Measurements from ENCODE around the gene DAG1.
A peak's percentile ranks its signal among the peaks of the same experiment; 100 is the strongest.

Gene DAG1

DNA sequence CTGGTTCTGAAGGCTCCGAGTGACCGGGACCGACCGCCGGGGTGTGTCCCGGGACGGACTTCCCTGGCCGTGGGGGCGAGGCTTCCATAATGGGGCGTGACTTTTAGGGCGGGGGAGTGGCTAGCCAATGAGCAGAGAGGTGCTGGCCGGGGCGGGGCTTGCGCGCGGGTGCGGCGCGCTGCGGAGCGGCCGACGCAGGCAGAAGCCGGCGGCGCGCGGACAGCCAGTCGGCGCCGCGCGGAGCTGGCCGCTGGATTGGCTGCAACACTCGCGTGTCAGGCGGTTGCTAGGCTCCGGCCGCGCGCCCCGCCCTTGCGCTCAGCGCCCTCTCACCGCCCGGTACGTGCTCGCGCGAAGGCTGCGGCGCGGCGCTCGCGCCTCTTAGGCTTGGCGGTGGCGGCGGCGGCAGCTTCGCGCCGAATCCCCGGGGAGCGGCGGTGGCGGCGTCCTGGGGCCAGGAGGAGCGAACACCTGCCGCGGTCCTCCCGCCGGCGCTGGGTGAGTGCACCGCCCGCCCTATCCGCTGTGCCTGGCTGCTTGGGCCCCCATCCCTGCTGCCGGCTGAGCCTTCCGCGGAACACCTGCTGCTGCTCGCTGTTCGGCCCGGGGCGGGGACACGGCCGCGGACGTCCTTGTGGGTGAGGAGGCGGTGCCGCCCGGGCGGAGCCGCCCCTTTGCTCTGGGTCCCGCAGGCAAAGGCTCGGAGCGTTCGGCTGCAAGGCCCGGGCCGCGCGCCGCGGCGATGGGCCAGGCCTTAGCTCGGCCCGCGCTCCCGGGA, at the start of gene DAG1:
Gene DAG1, plus strand, starts transcription at position 332 of the 778 bp plus-strand sequence. CDS start 40,268 bp downstream, outside the sequence.
- DNase-seq (ENCODE audit: low spot score), result peak; percentile 99

DNA sequence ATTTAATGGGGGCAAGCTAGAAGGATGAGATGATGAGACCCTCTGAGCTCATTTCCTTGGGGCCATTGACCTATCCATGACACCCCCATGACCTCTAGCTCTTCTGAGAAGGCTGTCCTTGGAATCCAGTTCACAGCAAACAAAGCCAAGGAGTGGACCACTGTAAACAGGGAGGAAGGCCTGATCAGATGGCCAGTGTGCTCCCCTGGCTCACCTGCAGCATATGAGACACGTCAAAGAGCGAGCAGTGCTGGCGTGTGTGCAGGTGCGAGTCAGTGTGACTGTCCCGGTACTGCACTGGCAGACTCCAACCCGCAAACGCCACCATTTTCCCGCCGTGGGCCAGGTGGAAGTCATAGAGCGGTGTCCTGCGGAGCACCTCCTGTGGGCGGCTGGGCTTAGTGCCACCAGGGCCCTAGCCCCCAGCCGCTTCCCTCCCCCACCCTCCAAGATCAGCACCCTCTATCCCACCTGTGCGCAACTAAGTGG, 48.1 kb upstream of the DAG1 start:
- DNase-seq (ENCODE audit: low spot score), result no peak

DNA sequence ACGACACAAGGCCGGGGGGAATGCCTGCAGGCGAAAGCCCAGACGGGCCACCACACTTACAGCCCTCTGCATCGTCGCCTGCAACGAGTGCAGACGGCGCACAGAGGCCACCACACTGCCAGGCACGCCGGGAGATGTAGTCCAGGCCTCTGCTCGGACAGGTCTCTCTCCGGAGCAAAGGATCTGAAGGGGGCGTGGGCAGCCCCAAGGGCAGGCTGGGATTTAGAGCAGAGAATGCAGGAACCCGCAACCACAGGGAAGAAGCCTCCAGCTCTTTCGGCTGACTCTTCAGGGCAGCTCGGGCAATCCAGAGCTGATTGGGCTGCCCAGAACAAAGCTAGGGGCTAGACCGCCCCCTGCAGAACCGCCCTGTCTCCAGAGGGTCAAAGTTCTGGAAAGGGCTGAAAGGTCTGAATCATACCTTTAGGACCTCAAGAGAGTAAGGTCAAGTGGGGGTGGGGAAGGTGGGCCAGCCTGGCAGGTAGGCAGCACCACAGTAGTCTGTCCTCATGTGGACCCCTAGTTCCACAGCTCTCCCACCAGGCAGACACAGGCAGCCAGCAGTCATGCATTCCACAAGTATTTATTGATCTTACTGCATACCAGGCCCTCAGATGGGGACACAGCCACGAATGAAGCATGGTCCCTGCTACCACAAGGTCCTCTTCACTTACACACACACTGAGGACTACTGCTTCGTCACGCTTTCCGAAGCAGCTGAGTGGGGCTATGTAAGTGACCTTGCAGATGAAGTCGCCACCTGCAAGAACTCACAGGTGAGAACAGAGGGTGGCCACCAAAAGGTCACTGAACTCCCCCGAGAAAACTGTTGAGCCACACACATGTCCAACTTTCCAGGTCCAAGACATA, 47.5 kb upstream of the DAG1 start, which contains the start of gene AMT:
Gene AMT, minus strand, starts transcription at position 95 of the 870 bp plus-strand sequence. Its CDS starts 23 bp downstream, at position 72.
- DNase-seq (ENCODE audit: low spot score), result no peak

DNA sequence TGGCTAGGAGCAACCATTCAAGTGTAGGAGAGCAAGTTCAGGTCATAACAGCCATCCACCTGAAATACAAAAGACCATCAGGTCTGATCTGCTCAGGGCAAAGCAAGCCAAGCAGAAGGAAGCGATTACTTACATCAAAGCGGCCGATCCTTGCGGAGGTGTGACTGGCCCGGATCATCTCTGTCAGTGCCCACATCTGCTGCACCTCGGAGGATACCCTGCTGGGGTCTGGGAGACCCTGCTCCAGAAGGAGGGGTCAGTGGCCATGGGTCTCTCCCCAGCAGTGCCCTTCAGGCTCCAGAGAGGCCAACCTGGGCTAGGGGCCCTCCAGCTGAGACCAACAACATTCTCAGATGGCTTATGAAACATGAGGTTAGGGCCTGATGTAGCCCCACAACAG, 45.3 kb upstream of the DAG1 start:
- DNase-seq (ENCODE audit: low spot score), result no peak

DNA sequence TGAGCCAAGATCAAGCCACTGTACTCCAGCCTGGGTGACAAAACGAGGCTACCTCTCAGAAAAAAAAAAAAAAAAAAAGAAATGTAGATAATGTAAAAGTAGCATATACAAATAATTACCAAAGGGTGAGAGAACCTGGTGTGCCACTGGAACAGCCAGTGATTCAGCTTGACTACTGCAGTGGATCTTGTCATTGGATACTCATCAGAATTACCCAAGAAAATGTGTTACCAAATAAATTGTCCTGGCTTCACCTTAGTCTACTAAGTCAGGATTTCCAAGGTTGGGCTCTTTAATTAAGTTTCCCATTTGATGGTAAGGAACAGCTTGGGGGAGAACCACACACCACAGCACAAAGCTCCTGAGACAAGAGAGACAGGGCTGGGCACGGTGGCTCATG, 42.5 kb upstream of the DAG1 start:
- DNase-seq (ENCODE audit: low spot score), result no peak

DNA sequence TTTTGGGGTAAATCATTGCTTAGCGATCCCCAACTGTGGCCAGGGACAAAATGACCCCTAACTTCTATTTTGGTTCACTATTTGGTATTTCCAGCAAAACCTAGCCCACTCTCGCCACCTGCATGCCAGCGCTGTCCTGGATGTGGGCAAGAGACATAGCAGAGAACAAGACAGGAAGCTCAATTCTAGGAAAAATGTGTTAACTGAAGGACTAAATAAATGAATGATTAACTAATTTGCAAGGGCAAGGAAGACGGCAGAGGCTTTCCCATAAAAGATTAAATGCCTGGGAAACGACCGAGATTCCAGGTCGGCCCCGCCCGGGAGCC, 41.4 kb upstream of the DAG1 start:
- no peak for DNase-seq (ENCODE audit: low spot score)

DNA sequence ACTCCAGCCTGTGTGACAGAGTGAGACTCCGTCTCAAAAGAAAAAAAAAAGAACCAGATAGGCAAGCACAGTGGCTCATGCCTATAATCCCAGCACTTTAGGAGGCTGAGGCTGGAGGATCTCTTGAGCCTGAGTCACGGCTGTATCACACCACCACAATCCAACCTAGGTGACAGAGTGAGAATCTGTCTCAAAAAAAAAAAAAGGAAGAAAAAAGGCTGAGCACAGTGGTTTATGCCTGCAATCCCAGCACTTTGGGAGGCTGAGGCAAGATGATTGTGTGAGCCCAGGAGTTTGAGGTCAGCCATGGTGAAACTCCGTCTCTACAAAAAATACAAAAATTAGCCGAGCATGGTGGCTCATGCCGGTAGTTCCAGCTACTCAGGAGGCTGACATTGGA, 35.3 kb upstream of the DAG1 start:
- DNase-seq (ENCODE audit: low spot score), result no peak

DNA sequence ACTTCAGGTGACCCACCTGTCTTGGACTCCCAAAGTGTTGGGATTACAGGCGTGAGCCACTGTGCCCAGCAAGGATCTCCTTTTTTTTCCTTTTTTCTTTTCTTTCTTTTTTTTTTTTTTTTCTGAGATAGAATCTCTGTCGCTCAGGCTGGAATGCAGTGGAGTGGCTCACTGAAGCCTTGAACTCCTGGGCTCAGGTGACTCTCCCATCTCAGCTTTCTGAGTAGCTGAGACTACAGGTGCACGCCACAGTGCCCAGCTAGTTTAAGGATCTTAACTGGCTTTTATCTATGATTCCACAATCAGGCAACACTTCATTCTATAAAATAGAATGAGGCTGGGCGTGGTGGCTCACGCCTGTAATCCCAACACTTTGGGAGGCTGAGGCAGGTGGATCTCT, 24.7 kb upstream of the DAG1 start:
- DNase-seq (ENCODE audit: low spot score), result no peak

DNA sequence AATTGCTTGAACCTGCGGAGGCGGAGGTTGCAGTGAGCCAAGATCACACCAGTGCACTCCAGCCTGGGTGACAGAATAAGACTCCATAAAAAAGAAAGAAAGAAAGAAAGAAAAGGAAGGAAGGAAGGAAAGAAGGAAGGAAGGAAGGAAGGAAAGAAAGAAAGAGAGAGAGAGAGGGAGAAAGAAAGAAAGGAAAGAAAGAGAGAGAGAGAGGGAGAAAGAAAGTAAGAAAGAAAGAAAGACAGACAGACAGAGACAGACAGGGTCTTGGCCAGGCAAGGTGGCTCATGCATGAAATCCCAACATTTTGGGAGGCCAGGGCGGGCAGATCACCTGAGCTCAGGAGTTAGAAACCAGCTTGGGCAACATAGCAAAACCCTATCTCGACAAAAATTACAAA, 16.4 kb upstream of the DAG1 start:
- no peak for DNase-seq (ENCODE audit: low spot score)

DNA sequence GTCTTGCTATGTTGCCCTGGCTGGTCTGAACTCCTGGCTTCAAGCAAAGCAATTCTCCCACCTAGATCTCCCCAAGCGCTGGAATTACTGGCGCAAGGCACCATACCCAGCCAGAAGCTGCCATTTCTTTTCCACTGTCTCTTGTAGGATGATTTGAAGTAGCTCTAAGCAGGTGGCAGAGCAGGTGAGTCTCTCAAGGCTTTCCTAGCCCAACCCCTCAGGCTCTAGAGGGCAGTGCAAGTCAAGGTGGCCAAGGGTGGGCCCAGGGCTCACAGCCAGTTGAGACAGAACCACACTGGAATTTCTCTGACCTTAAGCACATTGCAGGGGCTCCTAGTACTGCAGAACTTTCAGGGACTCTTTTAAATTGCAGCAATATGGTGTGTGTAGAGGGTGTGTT, 15.6 kb upstream of the DAG1 start:
- DNase-seq (ENCODE audit: low spot score), result no peak

DNA sequence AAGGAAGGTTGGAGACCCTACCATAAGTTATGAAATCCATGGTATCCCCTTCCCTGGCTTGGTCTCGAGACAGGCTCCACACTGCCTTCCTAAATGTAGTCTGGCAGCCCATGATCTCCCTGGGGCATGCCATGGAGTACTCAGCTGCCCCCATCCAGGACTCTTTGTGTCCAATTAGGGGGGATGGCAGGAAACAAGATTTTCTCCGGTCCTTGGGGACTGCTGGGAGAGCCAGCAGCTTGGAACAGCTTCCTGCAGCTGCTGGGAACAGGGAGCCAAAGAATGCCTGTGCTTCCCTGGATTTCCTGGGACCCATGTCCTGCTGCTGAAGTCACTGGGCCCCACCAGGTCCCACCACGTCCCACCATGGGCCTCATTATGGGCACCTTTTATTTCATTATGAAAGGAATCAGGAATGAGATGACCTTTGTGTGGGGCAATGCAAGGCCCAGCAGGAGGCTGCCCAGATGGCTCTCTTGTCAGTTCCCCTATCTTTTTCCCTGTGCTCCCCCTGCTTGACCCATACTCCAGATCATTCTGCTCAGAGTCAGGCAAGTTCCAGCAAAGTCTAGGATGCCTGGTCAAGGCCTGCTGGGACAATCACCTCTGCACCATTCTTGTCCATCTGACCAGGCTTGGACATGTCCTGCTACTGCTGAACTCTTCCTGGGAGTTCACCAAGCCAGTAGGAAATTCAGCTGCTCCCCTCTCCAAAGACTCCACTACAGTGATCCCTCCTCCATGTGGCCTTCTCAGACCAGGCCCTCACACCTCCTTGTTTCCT, 15.0 kb upstream of the DAG1 start:
- DNase-seq (ENCODE audit: low spot score), result no peak

DNA sequence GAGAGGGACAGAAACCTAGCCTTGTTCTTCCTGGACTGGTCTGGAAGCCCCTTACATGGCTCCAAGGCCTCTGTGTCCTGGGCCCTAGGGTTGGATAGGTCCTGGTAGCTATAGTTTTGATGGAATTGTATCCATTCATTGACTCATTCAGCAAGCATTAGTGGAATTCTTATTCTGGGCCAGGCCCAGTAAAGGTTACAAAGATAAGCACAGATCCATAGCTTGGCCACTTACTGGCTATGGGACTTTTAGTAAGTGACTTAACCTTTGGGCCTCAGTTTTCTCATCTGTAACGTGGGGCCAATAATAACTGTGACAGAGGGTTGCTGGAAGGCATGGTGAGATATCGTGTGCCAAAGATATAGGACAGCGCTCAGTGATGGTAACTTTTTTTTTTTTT, 13.6 kb upstream of the DAG1 start:
- no peak for DNase-seq (ENCODE audit: low spot score)

DNA sequence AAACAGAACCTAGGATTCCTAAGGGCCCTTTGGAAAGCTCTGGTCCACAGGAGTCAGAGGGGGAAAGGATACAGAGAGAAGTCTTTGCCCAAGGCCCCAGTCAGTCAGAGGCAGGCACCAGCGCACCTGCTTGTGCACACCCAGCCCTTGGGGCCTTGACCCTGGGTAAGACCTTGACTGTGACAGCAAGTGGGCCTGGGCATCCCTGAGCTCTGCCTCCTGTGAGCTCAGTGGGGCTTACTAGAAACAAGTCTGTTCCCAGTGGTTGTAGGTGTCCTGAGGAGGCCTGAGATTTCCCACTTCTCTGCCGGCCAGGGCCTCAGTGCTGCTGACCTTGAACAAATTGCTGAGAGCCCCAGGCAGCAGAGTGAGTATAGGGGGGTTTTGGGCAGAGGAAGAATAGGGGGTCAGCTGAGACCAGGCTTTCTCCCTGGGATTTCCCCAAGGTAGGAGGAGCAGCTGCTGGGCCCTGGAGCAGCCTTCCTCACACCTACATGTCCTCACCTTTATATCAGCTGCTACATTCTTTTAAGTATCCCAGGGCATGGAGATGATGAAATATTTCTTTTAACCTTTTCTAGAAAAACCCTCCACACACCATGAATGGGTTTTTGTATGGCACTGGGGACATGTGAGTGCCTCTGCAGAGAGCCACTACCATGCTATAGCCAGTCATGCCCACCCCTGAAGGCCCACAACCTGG, 9.7 kb upstream of the DAG1 start:
- DNase-seq (ENCODE audit: low spot score), result no peak

DNA sequence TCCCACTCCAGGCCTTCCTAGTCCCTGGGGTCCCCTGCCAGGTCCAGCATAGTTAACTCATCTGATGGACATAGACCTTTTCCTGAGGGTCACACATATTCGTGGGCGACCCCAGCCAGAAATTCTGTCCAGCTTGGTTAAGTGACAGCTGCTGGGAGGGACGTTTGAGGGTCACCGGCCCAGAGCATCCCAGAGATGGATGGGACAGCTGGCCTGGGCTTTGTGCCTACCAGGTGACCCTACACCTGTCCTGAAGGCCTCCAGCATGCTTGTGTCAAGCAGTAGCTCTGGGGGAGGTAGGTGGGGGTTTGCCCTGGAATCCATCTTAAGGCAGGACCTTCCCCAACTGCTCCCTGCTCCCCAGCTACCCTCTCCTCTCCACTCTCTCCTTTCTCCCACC, 9.1 kb upstream of the DAG1 start:
- DNase-seq (ENCODE audit: low spot score), result no peak

DNA sequence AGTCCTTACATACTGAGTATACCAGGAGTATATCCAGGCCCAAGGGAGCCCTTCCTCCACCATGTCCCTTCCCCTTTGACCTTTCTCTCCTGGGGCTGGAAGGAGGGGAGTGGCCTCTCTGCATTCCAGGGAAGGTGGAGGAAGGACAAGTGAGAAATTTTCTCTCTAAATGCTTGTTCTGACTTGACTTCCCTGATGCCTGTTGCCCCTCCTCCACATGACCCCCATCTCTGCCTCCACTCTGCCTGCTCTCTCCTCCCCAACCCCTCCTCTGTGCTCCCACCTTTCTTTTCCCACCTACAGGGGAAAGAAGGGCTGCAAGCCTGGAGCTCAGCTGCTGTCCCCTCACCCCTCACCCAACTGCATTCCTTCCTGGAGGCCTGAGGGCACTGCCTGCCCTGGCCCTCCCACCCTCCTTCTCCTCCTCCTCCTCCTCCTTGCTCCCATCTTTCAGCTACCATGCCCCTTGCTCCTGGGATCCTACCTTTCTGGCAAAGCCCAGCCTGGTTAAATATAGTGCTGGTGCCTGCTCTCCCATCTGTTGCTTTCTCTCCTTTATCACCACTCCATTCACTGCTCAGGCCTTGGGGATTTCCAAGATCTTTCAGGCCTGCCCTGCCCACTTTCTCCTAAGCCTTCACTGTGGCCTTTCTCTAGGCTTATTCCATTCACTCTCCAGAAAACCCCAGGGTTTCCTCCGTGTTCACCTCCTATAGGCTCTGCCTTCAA, 8.5 kb upstream of the DAG1 start:
- no peak for DNase-seq (ENCODE audit: low spot score)

DNA sequence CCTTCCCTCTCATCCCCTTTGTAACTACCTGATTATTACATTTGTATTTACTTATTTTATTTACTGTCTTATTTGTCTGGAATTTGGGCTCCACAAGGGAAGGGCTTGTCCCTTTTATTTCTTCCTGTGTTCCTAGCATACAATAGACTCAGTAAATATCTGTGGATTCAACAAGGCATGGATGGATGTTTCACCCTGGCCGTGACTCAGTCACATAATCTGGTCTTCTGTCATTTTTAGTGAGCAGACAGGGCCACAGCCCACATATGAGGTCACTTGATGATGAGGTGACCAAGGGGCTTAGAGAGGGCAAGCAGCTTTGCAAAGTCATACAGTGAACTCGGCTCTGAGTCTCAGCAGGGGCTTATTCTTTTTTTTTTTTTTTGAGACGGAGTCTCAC, 7.8 kb upstream of the DAG1 start:
- no peak for DNase-seq (ENCODE audit: low spot score)

DNA sequence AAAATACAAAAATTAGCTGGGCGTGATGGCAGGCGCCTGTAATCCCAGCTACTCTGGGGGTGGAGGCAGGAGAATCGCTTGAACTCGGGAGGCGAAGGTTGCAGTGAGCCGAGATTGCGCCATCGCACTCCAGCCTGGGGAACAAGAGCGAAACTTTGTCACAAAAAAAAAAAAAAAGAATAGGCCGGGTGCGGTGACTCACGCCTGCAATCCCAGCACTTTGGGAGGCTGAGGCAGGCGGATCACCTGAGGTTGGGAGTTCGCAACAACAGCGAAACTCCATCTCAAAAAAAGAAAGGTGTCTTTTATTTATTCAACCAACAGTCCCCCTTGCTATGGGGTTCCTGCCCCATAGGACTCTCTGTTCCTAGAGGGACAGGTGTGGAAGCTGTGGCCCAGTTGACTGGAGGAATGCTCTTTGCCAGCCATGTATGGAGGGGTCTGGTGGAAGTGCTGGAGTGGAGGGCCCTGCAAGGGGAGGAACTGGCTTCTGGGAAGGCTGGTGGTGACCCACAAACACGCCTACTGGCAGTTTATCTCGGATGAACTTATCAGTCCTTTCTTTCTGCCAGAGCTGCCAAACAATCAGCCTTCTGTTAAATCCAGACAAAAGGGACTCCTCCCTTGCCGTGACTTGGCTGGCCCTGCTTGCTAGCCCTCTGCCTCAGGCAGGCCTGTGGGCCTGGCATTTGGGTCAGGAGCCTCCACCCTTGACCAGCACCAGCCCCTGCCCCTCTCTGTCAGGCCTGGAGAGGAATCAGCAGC, 4.6 kb upstream of the DAG1 start:
- DNase-seq (ENCODE audit: low spot score), result peak; percentile 96

DNA sequence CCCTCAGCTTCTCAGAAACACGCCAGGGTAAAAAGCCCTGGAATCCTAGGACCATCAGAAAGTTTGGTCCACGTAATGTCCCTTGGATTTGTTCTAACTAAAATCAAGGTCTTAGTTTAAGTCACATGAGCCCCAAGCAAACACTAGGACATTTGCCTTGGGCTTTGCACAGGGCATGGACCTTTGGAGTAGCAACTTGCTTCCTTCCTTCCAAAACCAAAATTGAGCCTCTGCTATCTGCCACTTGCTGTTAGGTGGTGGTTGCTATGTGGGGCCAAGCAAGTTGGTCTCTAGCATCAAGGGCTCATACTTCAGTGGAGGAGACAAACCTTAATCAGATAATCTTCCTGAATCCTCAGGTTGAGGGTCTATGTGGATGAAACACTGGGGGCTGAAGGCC, 4.0 kb upstream of the DAG1 start:
- no peak for DNase-seq (ENCODE audit: low spot score)

DNA sequence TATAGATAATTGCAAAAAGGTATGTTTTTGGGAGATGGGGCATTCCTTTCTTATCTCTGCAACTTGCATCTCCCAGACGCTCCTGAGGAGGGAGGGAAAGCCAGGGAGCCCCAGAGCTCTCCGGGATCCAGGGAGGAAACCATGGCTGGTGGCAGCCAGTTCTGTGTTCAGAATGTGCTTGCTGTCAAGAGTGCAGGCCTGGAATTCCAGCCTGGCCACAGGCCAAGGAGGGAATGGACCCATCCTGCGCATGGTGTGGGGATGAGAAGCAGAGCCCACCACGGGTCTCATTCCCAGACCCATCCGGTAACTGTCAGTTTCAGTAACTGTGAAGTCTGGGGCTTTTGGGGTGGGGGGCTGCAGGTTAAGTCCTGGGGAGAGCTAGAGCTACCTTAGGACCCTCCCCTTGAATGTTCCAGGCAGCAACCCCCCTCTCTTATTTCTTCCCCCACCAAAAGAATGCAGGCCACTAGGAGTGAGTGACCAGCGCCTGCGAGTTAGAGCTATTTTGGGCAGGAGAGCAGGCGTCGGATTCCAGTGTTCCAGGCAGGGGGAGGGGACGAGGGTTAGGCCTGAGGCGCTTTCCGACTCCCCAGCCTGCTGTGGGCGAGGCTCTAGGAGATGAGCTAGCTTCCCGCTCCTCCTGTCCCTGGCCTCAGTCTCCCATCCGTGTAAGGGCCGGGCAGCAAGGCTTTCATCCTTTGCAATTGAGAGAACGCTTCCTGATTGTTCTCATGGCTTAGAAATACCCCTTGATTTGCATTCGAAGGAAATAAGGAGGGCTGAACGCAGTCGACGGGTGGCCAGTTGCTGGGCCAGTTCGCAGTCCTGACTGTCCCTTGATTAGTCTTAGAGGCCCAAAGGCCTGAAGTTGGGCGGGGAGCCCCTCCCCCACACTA, 781 bp upstream of the DAG1 start:
- peak; percentile 78 for DNase-seq (ENCODE audit: low spot score)
